Activated CD8-positive, alpha-beta memory T cell treated with anti-CD3 and anti-CD28 coated beads for 1 hour (primary cell): ENCODE measurements around the gene SLC24A3.

Experiments
- DNase-seq, 2 donors: peaks; one replicate each; pipeline ENCODE4 v3.0.0-alpha.2; 2020; ENCODE audit warnings: low read depth in 1 of 2; ENCODE audit errors: extremely low read depth in 1 of 2

Gene SLC24A3

GRCh38 chr20:19336631-19337030, 124.2 kb downstream of the SLC24A3 start:
- DNase-seq: no peak

- no peak for DNase-seq
Observed at GRCh38 chr20:19338380-19338779, 125.9 kb downstream of the SLC24A3 start.

- no peak for DNase-seq
Observed at GRCh38 chr20:19338960-19339359, 126.5 kb downstream of the SLC24A3 start.

DNA sequence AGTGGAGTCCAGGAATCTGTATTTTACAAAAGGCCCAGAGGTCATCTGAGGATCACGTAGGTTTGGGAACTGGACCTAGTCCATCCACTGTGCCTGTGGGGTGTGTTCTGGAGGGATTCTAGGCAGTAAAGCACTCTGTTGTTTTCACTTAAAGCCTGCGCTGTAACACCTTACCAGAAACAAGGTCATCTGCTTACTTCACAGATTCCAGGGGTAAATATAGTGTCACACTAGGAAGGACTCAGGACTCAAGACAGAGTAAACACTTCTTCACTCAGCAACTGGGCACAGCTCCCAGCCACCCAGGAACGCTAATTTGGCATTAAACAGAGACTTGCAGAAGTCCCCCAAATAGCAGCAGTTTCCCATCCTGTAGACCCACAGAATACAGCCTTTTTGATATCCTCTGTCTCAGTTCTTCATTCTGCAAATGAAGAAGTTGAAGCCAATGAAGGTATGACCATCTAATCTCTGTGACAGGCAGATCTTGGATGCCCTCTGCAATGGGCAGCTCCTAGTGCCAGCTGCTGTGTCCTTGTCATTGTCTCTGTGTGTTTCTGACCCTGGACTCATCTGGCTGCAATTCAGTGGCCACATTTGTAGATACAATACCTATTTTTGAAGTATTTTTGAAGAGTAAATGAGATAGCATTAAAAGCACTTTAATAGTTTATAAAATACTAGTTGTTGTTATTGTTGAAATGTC, 129.1 kb downstream of the SLC24A3 start:
- DNase-seq: no peak

DNA sequence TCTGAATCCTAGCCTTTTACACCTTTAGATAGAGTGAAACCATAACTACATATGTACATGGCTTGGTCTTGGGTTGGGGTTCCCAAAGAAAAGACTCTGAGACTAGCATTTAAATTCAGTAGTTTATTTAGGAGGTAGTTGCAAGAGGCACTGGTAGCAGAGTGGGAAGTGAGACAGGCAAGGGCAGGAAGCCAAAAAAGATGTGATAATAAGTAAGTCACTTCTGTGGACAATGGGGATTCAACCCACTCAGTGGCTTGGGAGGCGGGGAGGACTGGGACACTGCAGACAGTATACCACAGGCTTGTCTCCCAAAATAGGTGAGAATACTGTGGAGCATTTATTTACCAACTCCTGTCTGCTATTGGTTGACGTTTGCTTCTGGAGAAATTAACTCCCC, 131.9 kb downstream of the SLC24A3 start:
- no peak for DNase-seq

- DNase-seq: no peak
Observed at GRCh38 chr20:19347943-19348456, 135.6 kb downstream of the SLC24A3 start.

GRCh38 chr20:19348582-19348981, 136.1 kb downstream of the SLC24A3 start:
- DNase-seq: no peak

DNA sequence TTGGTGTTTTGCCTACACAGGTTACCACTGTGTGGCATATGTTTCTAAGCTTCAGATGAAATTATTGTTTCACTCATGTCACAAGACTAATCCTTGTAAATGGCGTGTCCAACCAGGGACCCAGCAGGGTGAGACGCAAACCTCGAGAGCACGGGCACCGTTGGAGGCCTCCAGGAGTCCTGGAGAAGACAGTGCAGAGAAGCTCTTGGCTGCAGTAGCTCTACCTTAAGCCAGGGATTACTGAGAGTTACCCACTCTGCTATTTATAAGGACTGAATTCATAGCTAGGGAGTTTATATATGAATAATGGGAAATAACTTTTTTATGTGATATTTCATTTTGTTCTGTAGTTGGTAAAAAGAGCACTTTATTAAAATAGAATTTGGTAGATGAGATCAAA, 137.4 kb downstream of the SLC24A3 start:
- no peak for DNase-seq

DNA sequence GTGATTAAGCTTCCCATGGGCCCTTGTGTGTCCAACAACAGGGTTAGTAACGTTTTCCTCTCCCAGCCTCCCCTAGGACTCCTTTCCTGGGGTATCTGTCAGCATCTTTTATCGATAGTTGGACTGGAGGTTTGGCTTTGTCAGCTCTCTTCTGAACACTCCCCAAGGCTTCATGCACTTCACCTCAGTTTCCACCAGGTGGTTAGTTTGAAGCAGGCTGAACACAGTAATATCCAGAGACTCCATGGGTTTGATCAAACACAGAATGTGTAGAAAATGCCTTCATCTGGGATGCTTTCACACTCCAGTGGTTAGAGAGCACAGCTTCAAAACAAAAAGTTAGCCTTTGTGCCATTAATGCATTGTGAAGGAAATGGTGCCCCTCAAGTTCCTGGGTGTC, 139.1 kb downstream of the SLC24A3 start:
- no peak for DNase-seq

- no peak for DNase-seq
Observed at GRCh38 chr20:19354950-19355349, 142.5 kb downstream of the SLC24A3 start.

- no peak for DNase-seq
Observed at GRCh38 chr20:19361790-19362189, 149.3 kb downstream of the SLC24A3 start.

- no peak for DNase-seq
Observed at GRCh38 chr20:19363476-19363875, 151.0 kb downstream of the SLC24A3 start.

GRCh38 chr20:19367591-19367990, 155.1 kb downstream of the SLC24A3 start:
- no peak for DNase-seq

- DNase-seq: no peak
Observed at GRCh38 chr20:19368351-19368750, 155.9 kb downstream of the SLC24A3 start.

- no peak for DNase-seq
Observed at GRCh38 chr20:19370076-19371075, 157.9 kb downstream of the SLC24A3 start.

DNA sequence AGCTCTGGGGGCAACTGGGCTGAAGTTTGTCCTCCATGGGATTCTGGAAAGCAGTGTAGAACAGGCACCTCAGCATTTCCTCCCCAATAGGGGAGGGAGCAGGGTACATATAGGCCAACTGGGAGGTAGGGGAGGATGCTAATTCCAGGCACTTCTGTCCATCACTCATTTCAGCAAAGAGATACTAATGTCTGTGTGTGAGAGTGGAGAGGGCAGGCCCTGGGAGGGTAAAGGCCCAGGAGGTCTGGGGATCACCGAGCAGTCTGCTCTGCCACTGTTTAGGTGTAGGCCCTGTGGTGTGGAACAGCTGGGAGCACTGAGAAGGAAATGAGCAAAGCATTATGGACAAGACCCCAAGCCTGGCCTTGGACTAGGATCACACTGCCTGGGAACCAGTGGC, 158.7 kb downstream of the SLC24A3 start:
- DNase-seq: no peak

DNA sequence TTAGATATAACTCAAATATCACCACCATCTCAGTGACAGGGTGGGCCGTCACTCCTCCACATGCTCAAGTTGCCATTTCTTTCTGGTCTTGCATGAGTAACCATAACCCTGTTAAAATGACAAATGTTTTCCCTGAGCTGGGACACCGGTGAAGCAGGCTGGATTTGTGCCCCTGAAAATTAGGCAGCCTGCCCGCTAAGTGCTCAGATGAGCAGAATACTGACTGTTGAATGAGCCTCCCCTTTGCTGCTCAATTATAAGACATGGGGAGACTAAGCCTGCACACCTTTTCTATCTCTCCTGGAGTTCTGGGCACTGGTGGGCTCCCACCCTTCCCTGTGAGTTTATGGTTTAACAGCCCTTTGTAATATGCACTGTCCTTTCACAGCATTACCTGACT, 161.8 kb downstream of the SLC24A3 start:
- no peak for DNase-seq

DNA sequence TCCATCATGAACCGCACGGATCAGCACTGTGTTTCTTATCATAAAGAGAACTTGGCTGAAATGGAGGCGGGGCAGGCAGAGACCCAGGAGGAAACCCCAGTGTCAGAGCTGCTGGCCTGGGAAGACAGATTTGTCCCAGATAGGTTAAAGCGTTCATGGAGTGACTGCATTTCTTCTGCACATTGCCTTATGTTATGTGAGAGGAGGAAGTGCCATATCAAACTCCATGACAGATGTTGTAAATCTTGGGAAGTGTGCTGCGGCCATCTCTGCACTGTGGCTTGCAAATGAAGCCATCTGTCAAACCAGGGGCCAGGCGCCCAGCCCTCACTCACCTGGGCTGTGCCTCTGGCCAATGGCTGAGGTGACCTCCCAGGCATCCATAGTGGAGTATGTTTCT, 163.0 kb downstream of the SLC24A3 start:
- DNase-seq: no peak

DNA sequence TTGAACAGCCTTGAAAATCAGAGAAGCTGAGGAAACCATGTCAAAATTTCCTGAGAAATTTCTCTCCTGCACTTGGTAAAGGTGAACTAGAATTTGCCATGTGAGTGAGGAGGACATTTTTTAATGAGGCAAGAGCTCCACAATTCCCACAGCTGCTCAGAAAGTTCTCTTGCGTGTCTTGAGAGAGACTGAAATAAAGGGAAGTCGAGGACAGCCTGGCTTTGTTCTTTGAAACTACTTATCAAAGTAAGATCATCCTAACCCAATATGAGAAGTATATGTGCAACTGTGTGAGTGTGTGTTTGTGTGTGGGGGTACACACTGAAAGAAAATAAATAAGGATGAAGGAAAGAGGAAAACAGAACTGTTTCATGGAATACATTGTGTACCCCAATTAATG, 163.4 kb downstream of the SLC24A3 start:
- DNase-seq: no peak

GRCh38 chr20:19376451-19377229, 164.2 kb downstream of the SLC24A3 start:
- no peak for DNase-seq

GRCh38 chr20:19378058-19378457, 165.6 kb downstream of the SLC24A3 start:
- no peak for DNase-seq
